ENCODE results near the gene HUNK. TPM values are rescaled to one million over a fixed set of nuclear protein-coding genes. Genes with fewer than 3 reads are reported as not detected.

Gene HUNK
- total RNA-seq, 2 donors from 2014 or later = 5.8 to 8.4 TPM

- Histone ChIP-seq H3K4me3 (ENCODE audit: low read length) (no peak overlapping the region), H3K4me1 (ENCODE audit: control insufficient read depth, insufficient read depth, low read length) (no peaks in the 10 kb centered on the region), H3K27me3 (ENCODE audit: control insufficient read depth, insufficient read depth, low read length, poor library complexity, severe bottlenecking) (no peaks in the 10 kb centered on the region), H3K9ac (ENCODE audit: extremely low read depth, low read length, poor library complexity, severe bottlenecking) (no peak overlapping the region), H3K27ac (ENCODE audit: low read depth, low read length) (no peak overlapping the region), H3K36me3 (ENCODE audit: control insufficient read depth, insufficient read depth, low read length) (no peaks in the 10 kb centered on the region), H3K9me3 (ENCODE audit: control insufficient read depth, low read length) (peaks cover 27% of the 10 kb centered on the region)
- Mint-ChIP-seq H3K36me3 (ENCODE audit: low read depth) (peaks cover 14% of the 10 kb centered on the region), H3K27me3 (ENCODE audit: insufficient read depth) (peaks cover 2% of the 10 kb centered on the region), H3K4me1 (no peaks in the 10 kb centered on the region), H3K4me3 (no peak overlapping the region), H3K27ac (no peak overlapping the region), H3K9me3 (peaks cover 24% of the 10 kb centered on the region)
- peak; percentile 20 for DNase-seq
- 91 to 95% methylated on average over 10 of the region's 10 CpGs for WGBS, 2 experiments (ENCODE audit: insufficient coverage in 1 of 2, insufficient read length in 1 of 2)
- TF ChIP-seq CTCF (conservative IDR thresholded peaks at IDR 0.05) = no peak
These were observed 50.1 kb downstream of the HUNK start for GRCh38 chr21:31922881-31923280.

- Histone ChIP-seq H3K4me3 (ENCODE audit: low read length) (no peak overlapping the region), H3K4me1 (ENCODE audit: control insufficient read depth, insufficient read depth, low read length) (no peaks in the 10 kb centered on the region), H3K27me3 (ENCODE audit: control insufficient read depth, insufficient read depth, low read length, poor library complexity, severe bottlenecking) (no peaks in the 10 kb centered on the region), H3K9ac (ENCODE audit: extremely low read depth, low read length, poor library complexity, severe bottlenecking) (no peak overlapping the region), H3K9me3 (ENCODE audit: control insufficient read depth, low read length) (peaks cover 20% of the 10 kb centered on the region), H3K36me3 (ENCODE audit: control insufficient read depth, insufficient read depth, low read length) (no peaks in the 10 kb centered on the region), H3K27ac (ENCODE audit: low read depth, low read length) (no peak overlapping the region)
- Mint-ChIP-seq H3K9me3 (peaks cover 16% of the 10 kb centered on the region), H3K4me3 (no peak overlapping the region), H3K27me3 (ENCODE audit: insufficient read depth) (peaks cover 2% of the 10 kb centered on the region), H3K4me1 (no peaks in the 10 kb centered on the region), H3K36me3 (ENCODE audit: low read depth) (peaks cover 10% of the 10 kb centered on the region), H3K27ac (no peak overlapping the region)
- no peak for TF ChIP-seq CTCF (conservative IDR thresholded peaks at IDR 0.05)
- 85% methylated on average over 3 of the region's 3 CpGs; no CpG with 5 or more reads in 1 of the 2 experiments for WGBS, 2 experiments (ENCODE audit: insufficient coverage in 1 of 2, insufficient read length in 1 of 2)
- DNase-seq = peak; percentile 13
These were observed 50.9 kb downstream of the HUNK start for GRCh38 chr21:31923756-31924155.

GRCh38 chr21:31924548-31924947 is 51.7 kb downstream of the HUNK start:
- Histone ChIP-seq H3K4me1 (ENCODE audit: control insufficient read depth, insufficient read depth, low read length) (no peaks in the 10 kb centered on the region), H3K27me3 (ENCODE audit: control insufficient read depth, insufficient read depth, low read length, poor library complexity, severe bottlenecking) (no peaks in the 10 kb centered on the region), H3K36me3 (ENCODE audit: control insufficient read depth, insufficient read depth, low read length) (no peaks in the 10 kb centered on the region), H3K9ac (ENCODE audit: extremely low read depth, low read length, poor library complexity, severe bottlenecking) (no peak overlapping the region), H3K9me3 (ENCODE audit: control insufficient read depth, low read length) (peaks cover 15% of the 10 kb centered on the region), H3K27ac (ENCODE audit: low read depth, low read length) (no peak overlapping the region), H3K4me3 (ENCODE audit: low read length) (no peak overlapping the region)
- Mint-ChIP-seq H3K27me3 (ENCODE audit: insufficient read depth) (peaks cover under 1% of the 10 kb centered on the region), H3K4me1 (no peaks in the 10 kb centered on the region), H3K4me3 (no peak overlapping the region), H3K36me3 (ENCODE audit: low read depth) (peaks cover 10% of the 10 kb centered on the region), H3K27ac (no peak overlapping the region), H3K9me3 (peaks cover 11% of the 10 kb centered on the region)
- DNase-seq = peak; percentile 26
- no peak for TF ChIP-seq CTCF (conservative IDR thresholded peaks at IDR 0.05)
- WGBS, 2 experiments (ENCODE audit: insufficient coverage in 1 of 2, insufficient read length in 1 of 2) = 90 to 97% methylated on average over 8 to 13 of the region's 13 CpGs
